Breast epithelium (tissue), 3 donors: Measurements from ENCODE around the gene TBXAS1.

Experiments used
- CTCF ChIP-seq, 3 donors: fragments of 450-650 bp; IDR thresholded peaks; one replicate each; pipeline ENCODE4 v1.5.1; 2016 to 2017; ENCODE audit warnings: antibody characterized with exemption in 3 of 3, mild to moderate bottlenecking in 3 of 3, moderate library complexity in 3 of 3
- POLR2AphosphoS5 ChIP-seq, 3 donors: sonication (generic); formaldehyde crosslinking; IDR thresholded peaks; one replicate each; pipeline ENCODE4 v1.6.1; 2017; ENCODE audit warnings: antibody characterized with exemption in 3 of 3

- TF ChIP-seq CTCF (IDR thresholded peaks at IDR 0.05) (no peak), POLR2AphosphoS5 (IDR thresholded peaks at IDR 0.05) (no peak)
These were observed 158.8 kb downstream of the TBXAS1 start for GRCh38 chr7:139987691-139988516.
